ENCODE results near the gene MYB. TPM values are rescaled to one million over a fixed set of nuclear protein-coding genes. Genes with fewer than 3 reads are reported as not detected.

Gene MYB
- total RNA-seq, 1 donor from 2014 or later: 23.3 TPM

DNA sequence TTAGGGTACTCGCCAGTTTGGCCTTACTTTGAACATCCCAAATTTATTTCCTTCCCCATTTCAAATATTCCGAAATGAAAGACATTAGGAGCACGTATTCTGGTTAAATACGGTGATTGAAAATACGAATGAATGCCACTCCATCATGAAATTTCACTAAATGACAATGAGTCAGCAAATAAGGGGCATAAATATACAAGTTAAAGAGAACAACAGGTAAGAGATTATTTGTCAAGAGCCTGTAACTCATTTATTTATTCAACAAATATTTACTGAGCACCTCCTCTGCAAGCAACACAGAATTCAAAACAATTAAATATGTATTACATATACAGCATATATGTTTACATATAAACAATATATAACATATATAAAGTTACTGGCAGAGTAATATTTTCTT, 44.8 kb downstream of the MYB start:
- no peak for DNase-seq (ENCODE audit: low spot score)
- H3K9me3 Mint-ChIP-seq (ENCODE audit: unreplicated experiment): no peaks in the 10 kb centered on the region
- H3K36me3 Mint-ChIP-seq (ENCODE audit: low read depth, unreplicated experiment): no peaks in the 10 kb centered on the region
- H3K27me3 Mint-ChIP-seq (ENCODE audit: unreplicated experiment): no peaks in the 10 kb centered on the region
- no peak overlapping the region for H3K27ac Mint-ChIP-seq (ENCODE audit: unreplicated experiment)
- peaks cover 4% of the 10 kb centered on the region for H3K4me1 Mint-ChIP-seq (ENCODE audit: unreplicated experiment)
- TF ChIP-seq CTCF (IDR thresholded peaks at IDR 0.05; ENCODE audit: unreplicated experiment): no peak
- H3K4me3 Mint-ChIP-seq (ENCODE audit: unreplicated experiment): no peak overlapping the region

DNA sequence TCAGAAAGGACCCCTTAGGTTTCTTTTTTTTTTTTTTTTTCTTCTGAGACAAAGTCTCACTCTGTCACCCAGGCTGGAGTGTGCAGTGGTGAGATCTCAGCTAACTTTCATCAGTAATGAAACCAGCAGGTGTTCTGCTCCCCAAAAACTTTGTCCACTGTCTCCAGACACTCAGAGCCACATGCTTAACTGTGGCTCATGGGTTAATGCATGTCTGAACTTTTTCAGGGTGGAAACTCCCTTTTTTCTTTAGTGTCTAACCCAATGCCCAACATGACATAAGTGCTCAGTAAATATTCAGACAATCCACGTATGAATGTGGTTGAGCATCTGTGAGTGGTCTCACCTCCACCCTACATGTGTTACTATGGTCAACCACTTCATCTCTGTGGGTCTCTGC, 45.4 kb downstream of the MYB start:
- Mint-ChIP-seq H3K27me3 (ENCODE audit: unreplicated experiment) (no peaks in the 10 kb centered on the region), H3K27ac (ENCODE audit: unreplicated experiment) (no peak overlapping the region), H3K9me3 (ENCODE audit: unreplicated experiment) (no peaks in the 10 kb centered on the region), H3K4me1 (ENCODE audit: unreplicated experiment) (peaks cover 8% of the 10 kb centered on the region), H3K4me3 (ENCODE audit: unreplicated experiment) (no peak overlapping the region), H3K36me3 (ENCODE audit: low read depth, unreplicated experiment) (no peaks in the 10 kb centered on the region)
- no peak for DNase-seq (ENCODE audit: low spot score)
- TF ChIP-seq CTCF (IDR thresholded peaks at IDR 0.05; ENCODE audit: unreplicated experiment): no peak

GRCh38 chr6:135227349-135227748, 46.2 kb downstream of the MYB start:
- DNase-seq (ENCODE audit: low spot score): no peak

DNA sequence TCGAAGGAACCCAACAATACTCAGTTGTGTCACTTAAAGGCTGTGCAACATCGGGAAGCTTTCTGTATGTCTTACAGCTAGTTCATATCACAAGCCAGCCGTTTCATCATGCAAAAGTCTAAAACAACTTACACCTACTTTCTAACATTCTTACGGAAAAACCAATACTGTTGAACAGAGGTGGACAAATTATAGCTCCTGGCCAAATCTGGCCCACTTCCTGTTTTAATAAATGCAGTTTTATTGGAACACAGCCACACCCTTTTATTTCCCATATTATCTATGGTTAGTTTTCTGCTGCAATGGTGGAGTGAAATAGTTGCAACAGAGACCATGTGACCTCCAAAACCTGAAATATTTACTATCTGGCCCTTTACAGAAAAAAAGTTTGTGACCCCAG, 46.6 kb downstream of the MYB start:
- no peak overlapping the region for H3K27ac Mint-ChIP-seq (ENCODE audit: unreplicated experiment)
- H3K4me3 Mint-ChIP-seq (ENCODE audit: unreplicated experiment): no peak overlapping the region

More at GRCh38 chr6:135227349-135227748, 46.2 kb downstream of the MYB start:
- peaks cover 8% of the 10 kb centered on the region for H3K4me1 Mint-ChIP-seq (ENCODE audit: unreplicated experiment)
- no peak overlapping the region for H3K4me3 Mint-ChIP-seq (ENCODE audit: unreplicated experiment)
- H3K36me3 Mint-ChIP-seq (ENCODE audit: low read depth, unreplicated experiment): no peaks in the 10 kb centered on the region
- no peaks in the 10 kb centered on the region for H3K27me3 Mint-ChIP-seq (ENCODE audit: unreplicated experiment)
- no peaks in the 10 kb centered on the region for H3K9me3 Mint-ChIP-seq (ENCODE audit: unreplicated experiment)
- H3K27ac Mint-ChIP-seq (ENCODE audit: unreplicated experiment): no peak overlapping the region
- no peak for TF ChIP-seq CTCF (IDR thresholded peaks at IDR 0.05; ENCODE audit: unreplicated experiment)

DNA sequence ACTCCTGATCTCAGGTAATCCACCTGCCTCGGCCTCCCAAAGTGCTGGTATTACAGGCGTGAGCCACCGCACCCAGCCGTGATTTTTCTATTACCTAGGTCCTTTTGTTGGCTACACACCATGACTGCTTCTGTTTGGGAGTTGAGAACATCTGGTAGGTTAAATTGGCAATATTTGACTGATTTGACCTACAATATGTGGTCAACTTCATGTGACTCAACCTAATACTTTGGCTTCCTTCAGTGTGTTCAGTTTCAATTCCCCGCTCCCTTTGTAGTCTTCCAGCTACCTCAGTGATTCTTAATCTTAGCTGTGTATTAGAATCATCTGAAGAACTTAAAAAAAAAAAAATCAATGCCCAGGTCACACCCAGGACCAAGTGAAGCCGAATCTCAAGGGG, 47.4 kb downstream of the MYB start:
- Mint-ChIP-seq H3K27ac (ENCODE audit: unreplicated experiment) (no peak overlapping the region), H3K4me3 (ENCODE audit: unreplicated experiment) (no peak overlapping the region), H3K9me3 (ENCODE audit: unreplicated experiment) (no peaks in the 10 kb centered on the region), H3K36me3 (ENCODE audit: low read depth, unreplicated experiment) (no peaks in the 10 kb centered on the region), H3K4me1 (ENCODE audit: unreplicated experiment) (peaks cover 8% of the 10 kb centered on the region), H3K27me3 (ENCODE audit: unreplicated experiment) (no peaks in the 10 kb centered on the region)
- no peak for TF ChIP-seq CTCF (IDR thresholded peaks at IDR 0.05; ENCODE audit: unreplicated experiment)
- DNase-seq (ENCODE audit: low spot score): no peak

More for the DNA sequence above, 46.6 kb downstream of the MYB start:
- peaks cover 8% of the 10 kb centered on the region for H3K4me1 Mint-ChIP-seq (ENCODE audit: unreplicated experiment)
- no peaks in the 10 kb centered on the region for H3K36me3 Mint-ChIP-seq (ENCODE audit: low read depth, unreplicated experiment)
- no peaks in the 10 kb centered on the region for H3K27me3 Mint-ChIP-seq (ENCODE audit: unreplicated experiment)
- DNase-seq (ENCODE audit: low spot score): no peak
- no peaks in the 10 kb centered on the region for H3K9me3 Mint-ChIP-seq (ENCODE audit: unreplicated experiment)
- no peak for TF ChIP-seq CTCF (IDR thresholded peaks at IDR 0.05; ENCODE audit: unreplicated experiment)
